HL-60 (cell line): ENCODE results near the gene RIBC2.
A peak's percentile ranks its signal among the peaks of the same experiment; 100 is the strongest.

Experiments
- DNase-seq, 2 experiments: peaks; one replicate each; pipeline ENCODE4 v3.0.0-alpha.2; 2010 to 2020; ENCODE audit warnings: low read depth in 1 of 2, low spot score in 1 of 2
- H3K27ac ChIP-seq: fragments of 250-450 bp; sonication (Bioruptor Pico); replicated peaks from 2 replicates; pipeline ENCODE4 v1.5.1; 2020; ENCODE audit warnings: mild to moderate bottlenecking, moderate library complexity
- H3K27me3 ChIP-seq: fragments of 250-450 bp; sonication (Bioruptor Pico); 2 replicates; pipeline ENCODE4 v1.5.1; 2021; ENCODE audit warnings: mild to moderate bottlenecking, moderate library complexity; ENCODE audit not compliant: insufficient read depth, poor library complexity, severe bottlenecking
- H3K4me3 ChIP-seq: replicated peaks from 2 replicates; pipeline ENCODE4 v1.5.1; 2011; ENCODE audit warnings: mild to moderate bottlenecking, control low read depth, low read length; ENCODE audit not compliant: insufficient read depth
- CTCF ChIP-seq: IDR thresholded peaks from one replicate; pipeline ENCODE4 v1.5.1; 2011; ENCODE audit warnings: low read length, control low read depth, inconsistent platforms; ENCODE audit not compliant: insufficient read depth
- GABPA ChIP-seq: IDR thresholded peaks from 2 replicates; pipeline ENCODE4 v1.6.1; 2012; ENCODE audit warnings: low read depth
- POLR2AphosphoS5 ChIP-seq: IDR thresholded peaks from 2 replicates; pipeline ENCODE4 v1.6.1; 2012; ENCODE audit warnings: low read depth
- REST ChIP-seq: IDR thresholded peaks from 2 replicates; pipeline ENCODE4 v1.6.1; 2012; ENCODE audit warnings: low read depth; ENCODE audit not compliant: insufficient replicate concordance
- SPI1 ChIP-seq: IDR thresholded peaks from 2 replicates; pipeline ENCODE4 v1.6.1; 2012; ENCODE audit warnings: low read depth, mild to moderate bottlenecking, borderline replicate concordance

RIBC2 gene

GRCh38 chr22:45402466-45402985 is 11.0 kb upstream of the RIBC2 start:
- no peak overlapping the region for H3K27ac ChIP-seq
- TF ChIP-seq GABPA, result no peak
- TF ChIP-seq POLR2AphosphoS5, result no peak
- TF ChIP-seq CTCF, result no peak
- no peak for TF ChIP-seq SPI1
- TF ChIP-seq REST, result no peak
- H3K27me3 ChIP-seq, result no peaks in the 10 kb centered on the region
- no peak overlapping the region for H3K4me3 ChIP-seq
- peak in 1 of 2 experiments; percentile 14 for DNase-seq

GRCh38 chr22:45407793-45408192 is 5.7 kb upstream of the RIBC2 start:
- Histone ChIP-seq H3K27ac (no peak overlapping the region), H3K4me3 (no peak overlapping the region), H3K27me3 (no peaks in the 10 kb centered on the region)
- no peak for TF ChIP-seq REST
- TF ChIP-seq SPI1, result no peak
- no peak for TF ChIP-seq POLR2AphosphoS5
- TF ChIP-seq CTCF, result no peak
- TF ChIP-seq GABPA, result no peak
- no peak for DNase-seq

- H3K27me3 ChIP-seq, result no peaks in the 10 kb centered on the region
- H3K4me3 ChIP-seq, result no peak overlapping the region
- peak overlapping the region; percentile 67 for H3K27ac ChIP-seq
- no peak for DNase-seq
- no peak for TF ChIP-seq POLR2AphosphoS5
Observed at GRCh38 chr22:45413013-45413367, 503 bp upstream of the RIBC2 start.

- no peaks in the 10 kb centered on the region for H3K27me3 ChIP-seq
- no peak overlapping the region for H3K4me3 ChIP-seq
- no peak for TF ChIP-seq SPI1
- no peak for TF ChIP-seq REST
- TF ChIP-seq POLR2AphosphoS5, result no peak
- no peak for TF ChIP-seq CTCF
- no peak for TF ChIP-seq GABPA
- no peak overlapping the region for H3K27ac ChIP-seq
- no peak for DNase-seq
Observed at GRCh38 chr22:45418056-45418769, 4.7 kb downstream of the RIBC2 start.
